ENCODE results near the gene FAM118B. TPM values are rescaled to one million over a fixed set of nuclear protein-coding genes. Genes with fewer than 3 reads are reported as not detected.

The FAM118B gene
- total and polyA plus RNA-seq, 2 of the 4 experiments (the other 2 are of a cell fraction) = 20.0 to 27.2 TPM

DNA sequence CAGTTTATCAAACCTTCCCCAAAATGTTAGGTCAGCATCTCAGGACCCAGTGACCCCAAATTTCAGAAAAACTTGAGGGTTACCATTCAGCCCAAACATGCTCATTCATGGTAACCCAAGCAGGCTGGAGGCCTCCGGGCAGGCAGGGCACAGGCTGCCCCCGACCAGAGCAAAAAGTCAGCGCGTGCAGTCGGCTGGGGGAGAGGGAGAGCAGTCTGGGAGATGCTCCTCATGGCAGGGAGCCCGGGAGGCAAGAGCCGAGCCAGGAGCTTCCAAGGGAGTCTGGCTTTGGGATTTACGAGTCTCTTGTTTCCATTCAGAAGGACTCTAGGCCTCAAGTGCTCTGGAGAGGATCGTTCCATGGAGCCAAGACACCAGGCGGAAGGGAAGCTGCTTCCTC lies 45.8 kb upstream of the FAM118B start:
- Histone ChIP-seq H3K56ac (ENCODE audit: extremely low read depth, insufficient read depth, low read length) (no peak overlapping the region), H3K36me3 (ENCODE audit: control insufficient read depth, insufficient read depth, low read length) (no peaks in the 10 kb centered on the region), H3K9me1 (ENCODE audit: insufficient read depth, low read length) (no peaks in the 10 kb centered on the region; the same call in 1 of the 2 replicates), H3K4me3 (ENCODE audit: insufficient read depth, low read depth, low read length) (no peak overlapping the region), H3K4ac (ENCODE audit: low read depth, low read length) (no peak overlapping the region), H3K18ac (ENCODE audit: low read depth, low read length) (no peak overlapping the region), H4K5ac (ENCODE audit: low read depth, low read length) (no peak overlapping the region), H3K79me1 (ENCODE audit: low read depth in 1 of 2, low read length in 2 of 2) (no peaks in the 10 kb centered on the region), H3K9ac (ENCODE audit: low read depth, low read length) (no peak overlapping the region), H2AK5ac (ENCODE audit: low read depth, low read length) (no peak overlapping the region), H2BK15ac (ENCODE audit: low read depth, low read length) (no peak overlapping the region), H2AFZ (replicated peaks; ENCODE audit: low read length, poor library complexity) (no peak overlapping the region), H4K91ac (ENCODE audit: insufficient read depth, low read depth, low read length) (no peak overlapping the region), H3K27ac (ENCODE audit: insufficient read depth, low read length) (no peak overlapping the region), H2BK120ac (ENCODE audit: low read depth, low read length) (no peak overlapping the region), H2AK9ac (replicated peaks; ENCODE audit: low read depth, low read length, poor library complexity) (no peak overlapping the region), H3K27me3 (ENCODE audit: control insufficient read depth, insufficient read depth, low read length) (peaks cover 25% of the 10 kb centered on the region), H4K8ac (ENCODE audit: low read depth in 2 of 2, low read length in 2 of 2) (no peak overlapping the region), H3K4me2 (ENCODE audit: low read depth, low read length) (no peak overlapping the region), H4K20me1 (ENCODE audit: insufficient read depth, low read length) (no peaks in the 10 kb centered on the region), H2BK20ac (ENCODE audit: low read depth, low read length) (no peak overlapping the region), H3K4me1 (ENCODE audit: control insufficient read depth, insufficient read depth, low read length) (peaks cover 10% of the 10 kb centered on the region), H3K9me3 (ENCODE audit: control insufficient read depth, insufficient read depth, low read length) (no peaks in the 10 kb centered on the region), H2BK5ac (ENCODE audit: low read depth, low read length, poor library complexity, severe bottlenecking) (no peak overlapping the region), H3K23ac (ENCODE audit: low read depth, low read length) (no peak overlapping the region), H3K14ac (replicated peaks; ENCODE audit: low read depth, low read length) (no peak overlapping the region)
- no peak for TF ChIP-seq RCOR1 (IDR thresholded peaks at IDR 0.05; ENCODE audit: insufficient replicate concordance, low read length)
- TF ChIP-seq, protein P1, sequence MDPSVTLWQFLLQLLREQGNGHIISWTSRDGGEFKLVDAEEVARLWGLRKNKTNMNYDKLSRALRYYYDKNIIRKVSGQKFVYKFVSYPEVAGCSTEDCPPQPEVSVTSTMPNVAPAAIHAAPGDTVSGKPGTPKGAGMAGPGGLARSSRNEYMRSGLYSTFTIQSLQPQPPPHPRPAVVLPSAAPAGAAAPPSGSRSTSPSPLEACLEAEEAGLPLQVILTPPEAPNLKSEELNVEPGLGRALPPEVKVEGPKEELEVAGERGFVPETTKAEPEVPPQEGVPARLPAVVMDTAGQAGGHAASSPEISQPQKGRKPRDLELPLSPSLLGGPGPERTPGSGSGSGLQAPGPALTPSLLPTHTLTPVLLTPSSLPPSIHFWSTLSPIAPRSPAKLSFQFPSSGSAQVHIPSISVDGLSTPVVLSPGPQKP (IDR thresholded peaks at IDR 0.05; ENCODE audit: borderline replicate concordance, low read depth, low read length) = no peak
- no peak for TF ChIP-seq MXI1 (IDR thresholded peaks at IDR 0.05; ENCODE audit: borderline replicate concordance, low read depth, low read length)
- no peak for TF ChIP-seq SMC3 (IDR thresholded peaks at IDR 0.05; ENCODE audit: low read depth, low read length)
- no peak for TF ChIP-seq CEBPB (IDR thresholded peaks at IDR 0.05; ENCODE audit: low read depth, low read length)
- ChIA-PET POLR2A (ENCODE audit: unreplicated experiment) (no interaction called here), CTCF (no interaction called here)
- DNase-seq (no peak), ATAC-seq (ENCODE audit: low read depth) (no peak)
- BruUV-seq (replicated peaks) = no TSS peak
- dilution Hi-C loops (cut with HindIII; ENCODE audit: low sequenced_read_pairs, unreplicated experiment) = no loop called here
- intact Hi-C loops (cut with micrococcal nuclease) = no loop called here
- WGBS, 2 experiments (ENCODE audit: extremely low coverage in 2 of 2, insufficient read length in 1 of 2) = 63% methylated on average over 5 of the region's 10 CpGs; no CpG with 5 or more reads in 1 of the 2 experiments
- in situ Hi-C loops (cut with MboI; ENCODE audit: low sequenced_read_pairs) = no loop called here
